Ovary (tissue), 9 donors: ENCODE measurements around the gene IL9R. TPM values are rescaled to one million over a fixed set of nuclear protein-coding genes. Genes with fewer than 3 reads are reported as not detected.
"Not testable (repeated sequence)": the region's sequence is repeated elsewhere in the genome, so short reads cannot be mapped to it uniquely, and the experiment has no call there.

Experiments
- DNase-seq, 5 donors: peaks; one replicate each; pipeline ENCODE4 v3.0.0-alpha.2; 2019 to 2020
- H3K27ac ChIP-seq, 2 donors: fragments of 200-600 bp; one replicate each; pipeline versions ENCODE4 v1.5.1 to v1.8.0; 2019 to 2022
- H3K27me3 ChIP-seq: fragments of 200-600 bp; one replicate; pipeline ENCODE4 v1.8.0; 2022
- H3K36me3 ChIP-seq: fragments of 200-600 bp; sonication (generic); one replicate; pipeline ENCODE4 v1.5.1; 2019
- H3K4me1 ChIP-seq: one replicate; pipeline ENCODE4 v1.8.1; 2013; ENCODE audit warnings: mild to moderate bottlenecking, moderate library complexity; ENCODE audit not compliant: insufficient read depth
- H3K4me3 ChIP-seq: fragments of 200-600 bp; sonication (generic); one replicate; pipeline ENCODE4 v1.5.1; 2017
- H3K9me3 ChIP-seq, 2 donors: fragments of 200-600 bp in 1 of 2; sonication (generic) in 1 of 2; one replicate each; pipeline versions ENCODE4 v1.5.1 to v1.8.1; 2013 to 2019; ENCODE audit warnings: mild to moderate bottlenecking in 1 of 2, moderate library complexity in 1 of 2
- CTCF ChIP-seq, 3 donors: fragments of 450-650 bp in 2 of 3; fragments of 200-600 bp in 1 of 3; IDR thresholded peaks; one replicate each; pipeline versions ENCODE4 v1.5.1 to v1.8.0; 2016 to 2022; ENCODE audit warnings: antibody characterized with exemption in 3 of 3, mild to moderate bottlenecking in 1 of 3
- EP300 ChIP-seq: sonication (generic); formaldehyde crosslinking; IDR thresholded peaks from one replicate; pipeline ENCODE4 v1.6.1; 2017; ENCODE audit warnings: antibody characterized with exemption
- POLR2A ChIP-seq: fragments of 450-650 bp; IDR thresholded peaks from one replicate; pipeline ENCODE4 v1.6.1; 2017; ENCODE audit warnings: antibody characterized with exemption, mild to moderate bottlenecking, moderate library complexity
- WGBS, 3 donors: extraction: QIAGEN DNeasy Blood & Tissue Kit in 1 of 3; methylation state at CpG; one replicate each; pipeline versions ENCODE4 v1.1.5 to v1.1.7; 2013 to 2017; 5-methylcytosine and 5-hydroxymethylcytosine counted together
- intact Hi-C, 4 donors: fragments of 100-400 bp; cut with DNase I; formaldehyde crosslinking; loops; one replicate each; pipeline versions ENCODE4 v1.11.0 to v1.15.1; 2022 to 2023
- polyA plus RNA-seq, 2 donors: library from polyadenylated mRNA; stranded (reverse); fragments of 200-250 nt in 1 of 2; fragments of 350-450 nt in 1 of 2; fragmentation: Illumina TruSeq in 1 of 2; extraction: RNeasy Lipid Tissue Mini Kit (QIAGEN cat#74804) in 1 of 2; gene quantifications; one replicate each; pipeline ENCODE4 v1.2.3, GENCODE V29; 2013 to 2014
- total RNA-seq, 7 donors: library from RNA; depleted of rRNA in 2 of 7; stranded (reverse); fragments of >200 nt in 2 of 7; fragmentation: NEBNext Ultra II Directional in 3 of 7; extraction: Animal tissue kit (Norgen Biotek cat#: 25700) in 3 of 7; gene quantifications; one replicate each; pipeline versions ENCODE4 v1.1.0 to v1.2.4, GENCODE V29; 2016 to 2023
- donor health status: DM: no; HTN: no; CAD: no; lungs with moderate emphysema.
- donor health status: DM: no; HTN: no; CAD: no.
- donor health status: Bipolar disorder and iron deficiency.
- donor health status: DM: yes; HTN: yes; CAD: no.
- donor health status: DM: no; HTN: no; CAD: no.
- donor health status: DM: yes; HTN: yes; CAD: no.

IL9R gene
- total and polyA plus RNA-seq, 9 donors = 0.05 to 0.20 (median 0.12) TPM; not detected in 5

- TF ChIP-seq EP300 = no peak
- TF ChIP-seq POLR2A = no peak
- TF ChIP-seq CTCF (IDR thresholded peaks at IDR 0.05) = no peak
- no peak overlapping the region for H3K27ac ChIP-seq
- no peaks in the 10 kb centered on the region for H3K36me3 ChIP-seq
- H3K9me3 ChIP-seq = no peaks in the 10 kb centered on the region
- intact Hi-C loops = no loop called here
- H3K27me3 ChIP-seq = no peaks in the 10 kb centered on the region
- 58 to 92% (median 64%) methylated on average over 3 of the region's 3 CpGs for WGBS, 3 donors
- no peak for DNase-seq
- H3K4me1 ChIP-seq = no peaks in the 10 kb centered on the region
- no peak overlapping the region for H3K4me3 ChIP-seq
These were observed 5.0 kb downstream of the IL9R start for GRCh38 chrX:156002507-156002906.

GRCh38 chrX:156003486-156004185 is 6.1 kb downstream of the IL9R start:
- no peak for DNase-seq
- Histone ChIP-seq H3K27ac (no peak overlapping the region), H3K9me3 (no peaks in the 10 kb centered on the region), H3K4me3 (no peak overlapping the region), H3K27me3 (no peaks in the 10 kb centered on the region), H3K4me1 (no peaks in the 10 kb centered on the region), H3K36me3 (no peaks in the 10 kb centered on the region)
- TF ChIP-seq CTCF (IDR thresholded peaks at IDR 0.05) = no peak
- no peak for TF ChIP-seq POLR2A
- no peak for TF ChIP-seq EP300
- intact Hi-C loops = no loop called here
- WGBS, 3 donors = 77 to 85% (median 80%) methylated on average over 14 of the region's 14 CpGs

GRCh38 chrX:156004256-156004655 is 6.8 kb downstream of the IL9R start:
- 72 to 82% (median 80%) methylated on average over 2 of the region's 2 CpGs for WGBS, 3 donors
- intact Hi-C loops = no loop called here
- Histone ChIP-seq H3K4me1 (no peaks in the 10 kb centered on the region), H3K36me3 (no peaks in the 10 kb centered on the region), H3K4me3 (no peak overlapping the region), H3K27ac (no peak overlapping the region), H3K9me3 (no peaks in the 10 kb centered on the region), H3K27me3 (no peaks in the 10 kb centered on the region)
- no peak for DNase-seq
- TF ChIP-seq CTCF (IDR thresholded peaks at IDR 0.05) = no peak
- no peak for TF ChIP-seq EP300
- no peak for TF ChIP-seq POLR2A

GRCh38 chrX:156004740-156005139 is 7.2 kb downstream of the IL9R start:
- Histone ChIP-seq H3K36me3 (no peaks in the 10 kb centered on the region), H3K27me3 (no peaks in the 10 kb centered on the region), H3K27ac (no peak overlapping the region), H3K4me1 (no peaks in the 10 kb centered on the region), H3K4me3 (no peak overlapping the region), H3K9me3 (no peaks in the 10 kb centered on the region)
- 86 to 91% (median 88%) methylated on average over 3 of the region's 3 CpGs for WGBS, 3 donors
- intact Hi-C loops = no loop called here
- TF ChIP-seq POLR2A = no peak
- no peak for DNase-seq

GRCh38 chrX:156005144-156005543 is 7.6 kb downstream of the IL9R start:
- H3K36me3 ChIP-seq = no peaks in the 10 kb centered on the region
- 52 to 67% (median 63%) methylated on average over 6 of the region's 6 CpGs for WGBS, 3 donors
- TF ChIP-seq POLR2A = no peak
- H3K27ac ChIP-seq = no peak overlapping the region
- intact Hi-C loops = no loop called here
- H3K4me1 ChIP-seq = no peaks in the 10 kb centered on the region
- H3K4me3 ChIP-seq = no peak overlapping the region
- no peak for DNase-seq
- H3K27me3 ChIP-seq = no peaks in the 10 kb centered on the region
- no peaks in the 10 kb centered on the region for H3K9me3 ChIP-seq

GRCh38 chrX:156006468-156006867 is 9.0 kb downstream of the IL9R start:
- H3K9me3 ChIP-seq, H3K4me3 ChIP-seq, H3K4me1 ChIP-seq, H3K27ac ChIP-seq, H3K27me3 ChIP-seq, intact Hi-C loops, DNase-seq, H3K36me3 ChIP-seq: not testable (repeated sequence)
- WGBS, 3 donors = 68 to 86% (median 79%) methylated on average over 7 to 8 of the region's 8 CpGs

- DNase-seq, H3K4me3 ChIP-seq, H3K27ac ChIP-seq, H3K4me1 ChIP-seq, H3K36me3 ChIP-seq, intact Hi-C loops, H3K27me3 ChIP-seq, H3K9me3 ChIP-seq: not testable (repeated sequence)
- WGBS, 3 donors = 70 to 79% (median 75%) methylated on average over 4 to 6 of the region's 7 CpGs
These were observed 10.9 kb downstream of the IL9R start for GRCh38 chrX:156008379-156008778.
